NCI-H2029 (cell line): Measurements from ENCODE around the gene GBP3.
"Not testable (repeated sequence)": the region's sequence is repeated elsewhere in the genome, so short reads cannot be mapped to it uniquely, and the experiment has no call there.

ENCODE experiments used
- DNase-seq: peaks from one replicate; lab custom pipeline; 2025; lab: John Stamatoyannopoulos, UW

The GBP3 gene

DNA sequence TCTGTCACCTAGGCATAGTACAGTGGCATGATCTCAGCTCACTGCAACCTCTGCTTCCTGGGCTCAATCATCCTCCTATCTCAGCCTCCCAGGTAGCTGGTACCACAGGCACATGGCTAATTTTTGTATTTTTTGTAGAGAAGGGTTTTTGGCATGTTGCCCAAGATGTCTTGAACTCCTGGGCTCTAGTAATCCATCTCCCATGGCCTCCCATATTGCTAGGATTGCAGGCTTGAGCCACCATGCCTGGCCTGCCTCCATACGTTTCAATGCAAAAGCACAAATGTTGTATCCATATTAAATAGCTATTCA lies 17.6 kb upstream of the GBP3 start:
- no peak for DNase-seq

DNA sequence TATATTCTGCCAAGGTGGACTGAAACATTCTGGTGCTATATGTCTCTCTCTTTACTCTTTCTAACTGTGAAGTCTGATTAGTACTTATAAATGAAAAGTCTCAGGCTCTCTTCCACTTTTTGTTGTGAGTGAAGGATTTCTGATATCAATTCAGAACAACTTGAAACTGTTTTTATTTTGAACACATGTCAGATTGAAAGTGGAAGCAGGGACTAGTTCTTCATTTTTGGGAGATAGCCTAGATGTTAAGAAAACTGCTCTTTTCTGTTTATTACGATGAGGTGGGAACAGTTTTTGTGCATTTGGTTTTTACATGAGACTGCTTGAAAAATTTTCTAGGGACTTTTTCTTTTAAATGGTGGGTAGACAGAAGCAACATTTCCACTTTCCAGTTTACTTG lies 14.5 kb upstream of the GBP3 start:
- no peak for DNase-seq

DNA sequence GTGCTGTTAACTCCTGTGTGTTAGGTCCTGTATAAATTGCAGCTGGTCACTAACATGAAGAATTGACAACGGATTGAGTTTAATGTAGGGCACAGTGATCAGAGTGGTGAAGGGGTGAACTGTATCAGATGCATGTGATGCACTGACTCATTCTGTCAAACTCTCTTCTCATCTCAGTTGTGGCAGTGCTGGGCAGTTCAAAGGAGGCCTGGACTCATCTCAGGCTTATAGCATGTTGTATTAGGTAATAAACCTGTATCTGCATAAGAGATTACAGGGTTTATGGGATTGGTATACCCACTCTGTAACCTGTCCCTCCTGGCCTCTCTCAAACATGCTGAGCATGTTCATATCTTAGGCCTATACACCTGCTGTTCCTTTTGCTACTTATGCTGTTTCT lies 12.4 kb upstream of the GBP3 start:
- DNase-seq = no peak

DNA sequence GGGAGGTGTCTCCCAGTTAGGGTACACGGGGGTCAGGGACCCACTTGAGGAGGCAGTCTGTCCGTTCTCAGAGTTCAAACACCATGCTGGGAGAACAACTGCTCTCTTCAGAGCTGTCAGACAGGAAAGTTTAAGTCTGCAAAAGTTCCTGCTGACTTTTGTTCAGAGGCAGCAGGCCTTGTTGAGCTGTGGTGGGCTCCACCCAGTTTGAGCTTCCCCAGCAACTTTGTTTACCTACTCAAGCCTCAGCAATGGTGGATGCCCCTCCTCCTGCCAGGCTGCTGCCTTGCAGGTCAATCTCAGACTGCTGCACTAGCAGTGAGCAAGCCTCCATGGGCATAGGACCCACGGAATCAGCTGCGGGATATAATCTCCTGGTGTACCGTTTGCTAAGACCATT lies 11.3 kb upstream of the GBP3 start:
- not testable (repeated sequence) for DNase-seq

DNA sequence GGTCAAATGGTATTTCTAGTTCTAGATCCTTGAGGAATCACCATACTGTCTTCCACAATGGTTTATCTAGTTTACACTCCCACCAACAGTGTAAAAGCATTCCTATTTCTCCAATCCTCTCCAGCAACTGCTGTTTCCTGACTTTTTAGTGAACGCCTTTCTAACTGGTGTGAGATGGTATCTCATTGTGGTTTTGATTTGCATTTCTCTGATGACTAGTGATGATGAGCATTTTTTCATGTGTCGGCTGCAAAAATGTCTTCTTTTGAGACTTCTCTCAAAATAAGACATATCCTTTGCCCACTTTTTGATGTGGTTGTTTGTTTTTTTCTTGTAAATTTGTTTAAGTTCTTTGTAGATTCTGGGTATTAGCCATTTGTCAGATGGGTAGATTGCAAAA lies 6.4 kb upstream of the GBP3 start:
- DNase-seq = not testable (repeated sequence)

DNA sequence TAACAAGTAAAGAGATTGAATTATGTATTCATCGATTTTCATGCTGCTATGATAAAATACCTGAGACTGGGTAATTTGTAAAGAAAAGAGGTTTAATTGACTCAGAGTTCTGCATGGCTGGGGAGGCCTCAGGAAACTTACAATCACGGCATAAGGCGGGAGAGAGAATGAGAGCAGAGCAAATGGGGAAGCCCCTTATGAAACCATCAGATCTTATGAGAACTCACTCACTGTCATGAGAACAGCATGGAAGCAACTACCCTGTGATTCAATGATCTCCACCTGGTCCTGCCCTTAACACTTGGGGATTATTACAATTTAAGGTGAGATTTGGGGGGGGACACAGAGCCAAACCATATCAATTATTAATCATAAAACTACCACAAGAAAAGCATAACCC lies 3.3 kb upstream of the GBP3 start:
- DNase-seq = no peak

DNA sequence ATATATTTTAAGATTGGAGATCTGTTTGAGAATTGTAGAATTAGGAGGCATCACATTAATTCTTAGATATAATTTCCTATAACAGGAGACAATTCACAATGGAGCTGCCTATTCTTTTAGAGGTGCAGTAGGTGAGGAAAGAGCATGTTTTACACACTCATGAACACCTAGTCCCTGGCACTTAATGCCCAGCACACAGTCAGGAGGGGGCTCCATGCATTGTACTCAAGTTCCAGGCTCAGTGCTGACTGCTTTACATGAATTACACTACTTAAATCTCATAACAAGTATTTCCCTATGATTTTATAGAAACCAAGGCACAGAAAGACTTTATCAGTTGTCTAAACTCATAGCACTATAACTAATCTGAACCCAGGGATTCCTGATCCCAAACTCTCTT lies 360 bp upstream of the GBP3 start:
- DNase-seq = no peak

DNA sequence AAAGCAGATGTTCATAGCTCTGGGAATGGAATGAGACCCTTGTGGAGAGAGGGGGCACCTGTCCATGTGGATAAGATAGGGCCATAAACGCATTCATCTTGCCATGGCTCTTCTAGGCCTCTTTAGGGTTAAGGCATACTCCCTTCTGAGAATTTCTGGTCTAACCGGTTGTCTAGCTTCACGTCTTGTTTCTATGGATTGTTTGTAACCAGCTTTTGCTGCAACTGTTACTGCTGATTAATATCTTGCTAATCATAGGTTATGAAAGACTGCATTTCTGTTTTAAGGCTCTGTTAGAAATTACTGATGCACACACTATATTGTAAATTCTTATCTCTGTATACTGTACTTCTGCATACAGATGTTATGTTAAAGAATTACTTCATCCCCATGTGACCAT lies 4.3 kb downstream of the GBP3 start:
- DNase-seq = not testable (repeated sequence)

DNA sequence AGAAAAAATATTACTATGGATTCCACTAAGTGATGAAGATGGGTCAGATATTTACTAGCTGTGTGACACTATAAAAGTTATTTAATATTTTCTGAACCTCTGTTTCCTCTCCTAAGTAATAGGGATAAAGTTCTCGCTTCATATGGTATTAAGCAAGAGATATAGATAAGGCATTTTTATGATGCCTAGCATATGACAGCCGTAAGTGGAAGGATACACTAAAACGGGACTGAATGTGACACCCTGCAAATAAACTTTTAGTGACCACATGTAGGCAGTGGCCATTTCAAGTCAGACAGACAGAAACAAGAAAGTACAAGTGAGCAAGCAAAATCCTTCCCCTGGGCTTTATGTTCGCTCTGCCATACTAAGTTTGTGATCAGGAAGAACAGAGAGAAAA lies 14.2 kb downstream of the GBP3 start:
- DNase-seq = no peak

DNA sequence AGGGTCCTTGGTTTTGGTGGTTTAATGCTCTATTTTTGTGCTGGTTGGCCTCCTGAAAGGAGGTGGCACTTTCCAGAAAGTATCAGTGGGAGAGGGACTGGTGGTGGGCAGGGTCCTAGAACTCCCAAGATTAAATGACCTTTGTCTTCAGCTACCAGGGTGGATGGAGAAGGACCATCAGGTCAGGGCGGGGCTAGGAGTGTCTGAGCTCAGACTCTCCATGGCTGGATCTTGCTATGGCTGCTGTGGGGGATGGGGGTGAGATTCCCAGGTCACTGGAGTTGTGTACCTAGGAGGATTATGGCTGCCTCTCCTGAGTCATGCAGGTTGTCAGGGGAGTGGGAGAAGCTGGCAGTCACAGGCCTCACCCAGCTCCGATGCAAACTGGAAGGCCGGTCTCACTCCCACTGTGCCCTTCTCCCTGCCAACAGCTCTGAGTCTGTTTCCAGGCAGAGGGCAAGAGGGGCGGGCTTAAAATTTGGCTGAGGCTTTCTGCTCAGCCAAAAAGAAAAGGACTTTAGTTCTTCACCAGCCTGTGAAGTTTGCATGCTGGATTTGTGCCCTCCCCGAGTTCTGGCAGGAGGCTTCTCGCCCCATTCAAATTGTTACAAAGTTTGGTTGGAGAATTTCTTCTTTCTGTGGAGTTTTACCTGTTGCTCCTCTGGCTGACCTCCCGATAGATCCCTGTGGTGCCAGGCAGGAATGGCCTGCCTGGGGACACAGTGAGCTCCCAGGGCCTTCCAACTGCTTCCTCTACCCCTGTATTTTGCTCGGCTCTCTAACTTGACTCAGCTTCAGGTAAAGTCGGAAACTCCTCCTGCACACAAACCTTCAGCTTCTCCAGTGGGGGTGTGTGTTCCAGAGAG lies 17.1 kb downstream of the GBP3 start:
- DNase-seq = no peak

DNA sequence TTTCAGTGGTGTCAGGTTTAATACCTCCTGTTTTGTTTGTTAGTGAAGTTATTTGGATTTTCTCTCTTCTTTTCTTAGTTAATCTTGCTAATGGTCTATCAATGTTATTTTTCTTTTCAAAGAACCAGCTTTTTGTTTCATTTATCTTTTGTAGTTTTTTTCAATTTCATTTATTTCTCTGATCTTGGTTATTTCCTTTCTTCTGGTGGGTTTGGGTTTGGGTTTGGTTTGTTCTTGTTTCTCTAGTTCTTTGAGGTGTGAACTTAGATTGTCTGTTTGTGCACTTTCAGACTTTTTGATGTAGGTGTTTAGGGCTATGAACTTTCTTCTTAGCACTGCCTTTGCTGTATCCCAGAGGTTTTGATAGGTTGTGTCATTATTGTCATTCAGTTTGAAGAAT lies 20.5 kb downstream of the GBP3 start:
- not testable (repeated sequence) for DNase-seq

DNA sequence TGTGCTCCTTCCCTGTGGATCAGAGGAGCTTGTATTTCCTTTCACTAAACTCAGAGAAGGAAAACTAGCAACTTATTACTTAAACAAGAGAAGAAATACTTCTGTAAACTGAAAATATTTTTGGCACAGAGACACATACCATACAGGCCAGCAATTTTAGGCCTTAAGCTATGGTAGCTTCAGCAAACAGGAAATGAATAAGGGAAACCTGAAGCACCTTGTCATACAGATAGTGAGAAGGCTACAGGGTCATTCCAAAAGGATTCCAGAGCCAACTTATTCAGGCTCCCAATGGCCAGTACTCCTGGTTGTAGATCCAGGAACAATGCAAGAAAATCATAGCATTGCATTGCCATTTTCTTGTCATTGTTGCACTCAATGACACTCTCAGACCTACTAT lies 21.2 kb downstream of the GBP3 start:
- no peak for DNase-seq

DNA sequence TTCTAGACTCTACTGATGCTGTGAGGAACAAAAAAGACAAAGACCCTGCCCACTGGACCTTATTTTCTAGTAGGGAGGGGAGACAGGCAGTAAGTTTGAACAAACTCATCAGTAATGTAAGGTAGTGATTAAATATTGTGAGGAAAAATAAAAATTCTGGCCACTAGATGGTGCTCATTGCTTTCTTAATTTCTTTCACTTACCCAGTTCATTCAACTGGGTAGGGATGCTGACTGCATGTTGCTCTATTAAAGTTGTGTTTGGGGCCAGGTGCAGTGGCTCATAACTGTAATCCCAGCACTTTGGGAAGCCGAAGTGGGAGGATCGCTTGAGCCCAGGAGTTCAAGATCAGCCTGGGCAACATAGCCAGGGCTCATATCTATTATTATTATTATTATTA lies 23.9 kb downstream of the GBP3 start:
- peak; percentile 68 for DNase-seq

DNA sequence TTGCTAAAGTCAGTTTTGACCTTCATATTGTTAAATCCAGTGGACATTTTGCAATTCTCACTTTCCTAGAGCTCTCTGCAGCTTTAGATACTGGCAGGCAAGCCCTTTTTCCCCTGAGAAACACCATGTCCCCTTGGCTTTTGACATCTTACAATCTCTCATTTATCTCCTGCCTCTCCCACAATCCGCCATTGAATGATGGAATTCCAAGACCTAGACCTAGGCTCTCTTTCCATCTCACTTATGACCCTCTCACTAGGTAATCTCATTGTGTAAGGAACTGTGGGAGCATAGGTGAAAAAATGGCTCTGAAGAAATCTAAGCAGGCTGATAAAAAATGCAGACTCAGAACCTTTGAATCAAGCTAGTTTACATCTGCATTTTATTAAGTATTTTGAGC lies 32.2 kb downstream of the GBP3 start:
- no peak for DNase-seq

DNA sequence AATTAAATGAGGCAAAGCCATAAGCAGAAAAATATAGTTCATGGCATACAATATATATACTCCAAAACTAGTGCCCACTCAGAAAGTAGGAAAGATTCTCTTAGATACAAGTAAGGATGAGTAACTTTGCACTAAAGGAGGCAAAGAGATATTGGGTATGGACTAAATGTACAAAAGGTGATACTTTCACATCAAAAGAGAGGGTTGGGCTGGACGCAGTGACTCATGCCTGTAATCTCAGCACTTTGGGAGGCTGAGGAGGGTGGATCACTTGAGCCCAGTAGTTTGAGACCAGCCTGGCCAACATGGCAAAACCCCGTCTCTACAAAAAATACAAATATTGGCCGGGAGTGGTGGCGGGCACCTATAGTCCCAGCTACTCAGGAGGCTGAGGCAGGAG lies 37.0 kb downstream of the GBP3 start:
- DNase-seq = no peak

DNA sequence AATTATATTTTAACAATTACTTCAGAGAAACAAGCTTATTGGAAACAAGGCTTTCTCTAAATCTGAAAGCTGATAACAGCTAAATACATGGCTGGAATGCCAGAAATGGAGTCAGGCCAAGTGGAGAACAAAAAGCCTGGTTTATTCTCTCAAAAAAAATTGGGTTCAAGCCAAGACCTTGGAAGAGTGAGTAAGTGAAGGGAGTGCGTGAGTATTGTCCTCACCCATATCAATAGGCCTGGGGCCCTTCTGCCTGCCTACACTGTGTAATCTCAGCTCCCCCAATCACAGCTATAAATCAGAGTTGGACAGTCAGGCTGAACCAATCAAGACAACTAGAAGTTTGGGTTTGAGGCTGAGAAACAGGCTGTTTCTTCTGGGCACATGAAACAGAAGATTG lies 37.6 kb downstream of the GBP3 start:
- peak; percentile 67 for DNase-seq

DNA sequence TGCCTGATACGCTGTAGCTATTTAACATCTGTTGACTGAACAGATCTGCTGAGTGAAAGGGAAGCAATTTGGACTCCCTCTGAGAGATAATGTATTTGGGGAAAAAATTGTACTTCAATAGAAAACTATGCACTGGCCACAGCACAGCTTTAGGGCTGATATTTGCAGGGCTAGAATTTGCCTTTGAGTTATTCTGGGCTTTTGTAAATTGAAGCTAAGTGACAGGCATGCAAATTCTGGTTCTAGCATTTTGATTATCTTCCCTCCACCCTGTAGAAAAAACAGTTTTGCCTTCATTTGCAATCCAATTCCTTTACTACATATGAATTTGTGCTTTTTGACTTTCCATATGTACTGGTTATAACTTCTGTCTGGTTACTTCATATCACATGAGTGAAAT lies 38.1 kb downstream of the GBP3 start:
- no peak for DNase-seq

DNA sequence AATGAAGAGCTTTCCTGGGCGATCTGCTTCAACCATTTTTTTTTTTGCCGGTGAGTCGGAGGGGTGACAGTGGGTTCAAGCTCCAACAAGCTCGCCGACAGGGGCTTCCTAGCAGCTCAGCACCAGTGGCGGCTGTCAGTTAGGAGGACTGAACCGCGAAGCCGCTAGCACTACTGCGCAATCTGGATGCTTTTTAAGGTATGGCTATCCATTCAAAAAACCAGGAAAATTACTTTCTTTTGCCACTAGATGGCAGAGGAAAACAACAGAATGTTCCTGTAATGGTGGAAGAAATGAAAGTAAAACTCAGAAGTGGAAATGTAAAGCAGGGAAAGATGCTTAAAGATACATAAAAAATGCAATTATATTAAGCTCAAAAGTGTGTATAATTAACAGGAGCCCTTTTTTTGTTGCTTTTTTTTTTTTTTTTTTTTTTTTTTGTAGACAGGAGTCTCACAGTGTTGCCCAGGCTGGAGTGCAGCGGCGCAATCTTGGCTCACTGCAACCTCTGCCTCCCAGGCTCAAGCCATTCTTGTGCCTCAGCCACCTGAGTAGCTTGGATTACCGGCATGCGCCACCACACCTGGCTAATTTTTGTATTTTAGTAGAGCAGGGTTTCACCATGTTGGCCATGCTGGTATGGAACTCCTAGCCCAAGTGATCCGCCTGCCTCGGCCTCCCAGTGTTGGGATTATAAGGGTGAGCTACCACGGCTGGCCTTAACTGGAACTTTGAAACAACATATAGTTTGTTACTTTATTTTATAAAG lies 38.7 kb downstream of the GBP3 start:
- peak; percentile 52 for DNase-seq

DNA sequence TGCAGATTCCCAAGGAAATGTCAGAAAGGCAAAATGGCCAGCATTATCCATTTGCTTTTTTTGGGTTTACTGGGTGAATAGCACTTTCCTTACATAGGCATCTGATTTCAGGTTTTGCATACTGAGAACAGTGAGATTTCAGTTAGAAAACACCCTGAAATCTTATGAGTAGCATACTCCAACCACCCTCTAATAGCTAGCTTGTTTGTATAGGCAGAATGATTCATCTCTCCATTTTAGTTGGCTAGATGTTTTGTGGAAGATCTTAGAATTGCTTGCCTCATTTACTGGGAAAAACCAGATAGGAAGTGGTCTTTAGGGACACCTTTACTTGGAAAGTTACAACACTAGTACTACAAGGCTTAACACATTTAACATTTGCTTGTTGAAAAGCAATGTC lies 40.6 kb downstream of the GBP3 start:
- no peak for DNase-seq

DNA sequence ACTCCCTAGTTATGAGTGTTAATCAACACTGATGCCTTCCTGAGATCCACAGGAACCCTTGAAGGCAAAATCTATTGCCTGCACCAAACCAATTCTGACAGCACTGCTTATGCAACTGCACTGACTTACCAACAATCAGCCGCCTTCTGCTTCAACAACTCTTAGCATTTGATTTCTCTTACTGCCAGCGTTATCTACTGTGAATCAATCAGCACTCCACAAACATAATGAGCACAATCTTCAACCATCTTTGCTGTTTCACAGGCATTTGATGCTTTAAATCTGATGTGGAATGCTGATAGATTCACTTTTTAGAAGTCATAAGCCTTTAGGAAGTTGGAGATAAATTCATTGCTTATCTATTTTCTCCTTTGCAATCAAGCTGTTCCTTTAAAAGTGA lies 41.2 kb downstream of the GBP3 start:
- not testable (repeated sequence) for DNase-seq

DNA sequence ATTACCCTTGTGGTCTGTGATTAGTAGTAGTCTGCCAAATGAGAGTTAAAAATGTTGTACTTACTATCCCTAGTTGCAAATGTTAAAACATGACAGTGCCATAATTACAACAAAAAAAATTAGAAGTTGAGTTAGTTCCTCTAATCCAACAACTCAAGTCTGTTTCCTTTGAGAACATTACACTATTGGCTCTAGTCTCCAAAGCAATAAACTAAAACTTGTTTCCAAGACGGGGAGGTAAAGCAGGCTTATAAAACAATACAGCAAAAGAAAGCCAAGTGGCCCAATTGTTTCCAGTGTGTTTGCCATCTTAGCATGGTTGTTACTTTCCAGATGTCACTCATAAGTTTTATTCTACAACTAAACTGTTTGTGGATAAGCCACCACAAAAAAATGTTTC lies 41.8 kb downstream of the GBP3 start:
- DNase-seq = no peak

DNA sequence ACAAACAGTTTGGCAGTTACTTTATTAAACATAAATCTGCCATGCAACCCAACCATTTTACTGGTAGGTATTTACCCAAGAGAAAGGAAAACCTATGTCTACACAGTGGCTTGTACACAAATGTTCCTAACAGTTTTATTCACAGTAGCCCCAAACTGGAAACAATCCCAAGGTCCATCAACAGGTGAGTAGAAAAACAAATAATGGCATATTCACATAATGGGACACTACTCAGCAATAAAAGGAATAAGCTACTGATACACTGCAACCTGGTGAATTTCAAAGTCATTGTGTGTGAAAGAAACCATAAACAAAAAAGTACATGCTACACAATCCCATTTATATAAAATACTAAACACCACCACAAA lies 42.9 kb downstream of the GBP3 start:
- DNase-seq = no peak

DNA sequence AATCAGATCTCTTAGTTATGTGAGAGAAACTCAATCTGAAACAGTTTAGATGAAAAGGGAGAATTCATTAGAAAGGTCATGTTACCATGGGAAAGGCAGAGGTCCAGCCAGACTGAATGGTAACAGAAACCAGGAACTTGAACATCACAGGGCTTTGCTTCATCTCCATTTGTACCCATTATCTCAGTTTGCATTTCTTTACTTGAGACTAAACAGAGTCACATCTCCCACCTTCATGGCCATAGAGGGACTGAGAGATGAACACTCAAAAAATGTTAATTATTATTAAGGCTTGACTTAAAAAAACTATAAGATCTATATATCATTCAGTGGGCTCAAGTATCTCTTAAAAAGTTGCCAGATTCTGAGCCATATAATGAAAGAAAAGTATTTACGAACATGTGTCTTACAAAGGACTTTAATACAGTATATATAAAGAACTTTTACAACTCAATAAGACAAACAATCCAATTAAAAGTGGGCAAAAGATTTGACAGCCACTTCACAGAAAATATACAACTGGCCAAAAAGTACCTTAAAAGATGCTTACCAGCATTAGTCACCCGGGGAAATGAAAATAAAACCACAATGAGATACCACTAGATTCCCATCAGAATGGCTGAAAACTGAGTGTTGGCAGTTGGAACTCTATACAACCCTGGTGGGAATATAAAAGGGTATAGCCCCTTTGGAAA lies 43.5 kb downstream of the GBP3 start:
- DNase-seq = no peak
